CD4-positive, alpha-beta T cell treated with Interferon gamma for 1 hour (primary cell): ENCODE data around the gene RIMKLB.
A peak's percentile ranks its signal among the peaks of the same experiment; 100 is the strongest.

Experiments used
- DNase-seq: peaks from one replicate; pipeline ENCODE4 v3.0.0-alpha.2; 2020

Gene RIMKLB, protein sequence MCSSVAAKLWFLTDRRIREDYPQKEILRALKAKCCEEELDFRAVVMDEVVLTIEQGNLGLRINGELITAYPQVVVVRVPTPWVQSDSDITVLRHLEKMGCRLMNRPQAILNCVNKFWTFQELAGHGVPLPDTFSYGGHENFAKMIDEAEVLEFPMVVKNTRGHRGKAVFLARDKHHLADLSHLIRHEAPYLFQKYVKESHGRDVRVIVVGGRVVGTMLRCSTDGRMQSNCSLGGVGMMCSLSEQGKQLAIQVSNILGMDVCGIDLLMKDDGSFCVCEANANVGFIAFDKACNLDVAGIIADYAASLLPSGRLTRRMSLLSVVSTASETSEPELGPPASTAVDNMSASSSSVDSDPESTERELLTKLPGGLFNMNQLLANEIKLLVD

DNA sequence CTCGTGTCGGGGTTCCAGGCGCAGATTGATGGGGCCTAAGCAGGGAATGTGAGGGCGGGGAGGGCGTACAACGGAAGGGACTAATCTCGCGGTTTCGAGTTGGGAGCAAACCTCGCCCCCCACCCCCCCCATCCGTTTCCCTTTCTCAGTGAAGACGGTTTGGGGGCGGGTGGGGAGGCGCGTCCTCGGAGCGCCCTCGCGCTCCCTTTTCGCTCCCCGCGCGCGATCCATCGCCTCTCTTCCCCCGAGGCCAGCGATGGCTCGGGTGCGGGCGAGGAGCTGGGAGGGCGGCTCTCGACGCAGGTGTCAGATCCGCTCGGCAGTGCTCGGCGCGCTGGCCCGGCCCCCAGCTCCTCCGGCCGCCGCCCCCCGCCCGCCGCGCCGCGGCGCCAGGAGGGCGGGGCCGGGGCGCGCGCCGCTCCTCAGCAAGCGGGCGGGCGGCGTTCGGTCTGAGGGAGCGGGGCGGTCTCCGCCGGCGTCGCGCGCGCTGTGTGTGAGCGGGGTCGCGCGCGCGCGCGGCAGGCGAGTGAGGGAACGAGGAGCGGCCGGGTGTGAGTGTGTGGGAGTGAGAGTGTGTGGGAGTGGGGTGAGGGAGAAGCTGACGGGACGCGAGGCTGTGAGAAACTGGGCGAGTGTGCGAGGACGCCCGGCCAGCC, at the start of gene RIMKLB:
TSS of gene RIMKLB (plus strand) at position 516 of the 656 bp plus-strand sequence. CDS start 15,876 bp downstream, outside the sequence.
- DNase-seq, result peak; percentile 79

DNA sequence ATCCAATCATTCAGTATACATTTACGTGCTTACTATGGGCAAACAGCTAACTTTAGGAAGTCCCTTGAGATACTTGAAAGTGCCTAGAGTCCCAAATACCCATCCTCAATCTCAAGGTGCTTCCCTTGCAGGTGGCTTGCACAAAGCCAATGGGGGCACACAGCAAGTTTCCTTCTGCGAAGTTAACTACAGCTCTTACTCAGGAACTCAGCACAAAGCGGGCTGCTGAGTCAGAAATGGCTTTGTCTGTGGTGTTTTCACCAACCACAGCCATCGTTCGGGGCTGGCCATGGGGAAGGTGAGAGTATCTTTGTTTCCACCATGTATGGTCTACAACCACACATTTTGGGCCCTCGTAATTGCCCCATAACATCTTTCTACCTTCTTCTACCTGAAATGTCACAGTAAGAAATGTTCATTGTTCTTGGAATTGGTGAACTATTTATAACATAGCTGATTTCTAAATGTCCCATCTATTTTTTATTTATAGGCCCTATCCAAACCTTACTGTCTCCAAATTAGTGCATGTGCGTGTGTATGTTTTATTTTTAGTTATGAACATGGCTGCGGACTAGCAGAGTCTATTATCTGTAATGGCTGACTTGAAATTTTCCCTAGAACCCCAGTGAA, 49.1 kb upstream of the RIMKLB start:
- no peak for DNase-seq

GRCh38 chr12:8655421-8655820, 42.4 kb upstream of the RIMKLB start:
- no peak for DNase-seq

DNA sequence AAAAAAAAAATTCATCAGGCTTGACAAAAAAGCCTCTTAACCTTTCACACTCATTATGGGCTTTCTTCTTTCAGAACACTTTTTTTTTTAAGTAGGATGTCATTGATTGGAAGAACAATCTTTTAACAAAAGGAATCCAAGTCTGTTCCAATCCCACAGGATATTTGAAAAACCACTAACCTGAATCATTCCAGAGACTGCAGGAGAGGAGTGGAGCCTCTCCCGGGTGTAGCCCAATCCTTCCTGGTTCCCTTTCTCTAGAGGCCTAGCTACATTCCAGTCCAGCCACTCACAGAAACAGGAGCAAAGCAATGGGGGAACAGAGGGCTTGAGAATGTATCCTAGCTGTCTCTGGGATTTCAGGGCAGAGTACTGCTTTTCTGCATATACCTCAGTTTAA, 39.4 kb upstream of the RIMKLB start:
- DNase-seq, result no peak

- DNase-seq, result no peak
These were observed 36.8 kb upstream of the RIMKLB start for GRCh38 chr12:8661016-8661415.

DNA sequence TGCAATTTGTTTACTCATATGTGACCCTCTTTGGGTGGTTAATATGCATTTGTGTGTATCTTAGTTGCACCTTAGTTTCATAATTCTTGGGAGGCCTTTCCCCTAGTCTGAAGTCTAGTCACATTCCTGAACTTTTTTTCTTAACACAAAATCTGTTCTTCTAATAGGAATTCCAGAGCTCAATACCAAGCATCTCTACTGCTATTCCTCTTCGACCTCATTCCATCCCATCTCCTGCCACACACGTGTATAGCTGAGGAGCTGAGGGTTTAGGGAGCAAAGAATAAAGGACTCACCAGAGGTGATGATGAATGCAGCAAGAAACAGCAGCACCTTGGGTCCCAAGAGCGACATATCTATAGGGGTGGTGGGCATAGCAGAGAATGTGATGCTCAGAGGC, 36.0 kb upstream of the RIMKLB start:
- DNase-seq, result no peak

- no peak for DNase-seq
These were observed 35.2 kb upstream of the RIMKLB start, which contains the start of gene MFAP5 for GRCh38 chr12:8662593-8662992. MFAP5 (minus strand) TSS chr12:8662826; CDS start chr12:8662104, 722 bp downstream.

DNA sequence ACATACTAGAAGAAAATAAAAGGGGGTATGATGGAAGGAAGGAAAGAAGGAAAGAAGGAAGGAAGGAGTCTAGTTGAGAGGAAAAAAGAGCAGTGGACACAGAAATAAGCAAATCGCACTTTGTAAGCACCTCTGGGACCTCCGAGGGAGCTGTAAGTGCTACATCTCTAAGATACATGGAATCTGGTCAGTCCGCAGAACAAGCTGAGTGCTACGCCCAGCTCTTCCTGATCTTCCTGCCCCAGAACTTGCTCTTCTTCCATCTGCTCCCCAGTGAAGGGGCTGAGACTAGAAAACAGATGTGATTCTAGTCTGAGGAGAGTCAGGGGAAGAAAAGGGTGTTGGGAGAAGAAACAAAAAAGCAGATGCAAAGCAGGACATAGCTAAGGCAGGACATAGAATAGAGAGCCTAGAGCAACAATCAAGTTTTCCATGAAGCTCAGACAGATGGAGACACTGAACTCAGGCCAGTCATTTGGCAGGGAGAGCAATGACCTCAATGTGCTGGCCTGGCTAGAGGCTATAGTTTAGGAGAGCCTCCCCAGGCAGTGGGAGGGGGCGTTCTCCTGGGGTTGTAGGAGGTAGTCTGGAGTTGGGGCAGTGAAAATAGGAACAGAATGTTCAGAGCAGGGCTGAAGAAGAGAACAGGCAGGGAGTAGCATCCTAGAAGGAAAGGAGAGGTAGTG, 33.4 kb upstream of the RIMKLB start:
- DNase-seq, result no peak

GRCh38 chr12:8665759-8666158, 32.0 kb upstream of the RIMKLB start:
- DNase-seq, result no peak

DNA sequence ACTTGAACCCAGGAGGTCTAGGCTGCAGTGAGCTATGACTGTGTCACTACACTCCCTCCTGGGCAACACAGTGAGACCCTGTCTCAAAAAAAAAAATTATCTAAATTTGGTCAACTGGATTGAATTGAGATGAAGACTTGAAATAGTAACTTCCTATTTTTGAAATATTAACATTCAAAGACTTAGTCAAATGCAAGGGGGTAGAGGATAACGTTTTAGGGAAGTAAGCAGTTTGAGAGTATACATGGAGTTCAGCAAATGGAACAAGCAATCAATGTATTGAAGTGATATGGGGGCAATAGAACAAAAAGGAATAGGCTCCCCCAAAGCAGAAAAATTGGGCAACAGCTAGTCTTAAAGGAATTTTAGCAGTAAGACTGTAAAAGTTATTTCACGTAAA, 30.5 kb upstream of the RIMKLB start:
- DNase-seq, result no peak

DNA sequence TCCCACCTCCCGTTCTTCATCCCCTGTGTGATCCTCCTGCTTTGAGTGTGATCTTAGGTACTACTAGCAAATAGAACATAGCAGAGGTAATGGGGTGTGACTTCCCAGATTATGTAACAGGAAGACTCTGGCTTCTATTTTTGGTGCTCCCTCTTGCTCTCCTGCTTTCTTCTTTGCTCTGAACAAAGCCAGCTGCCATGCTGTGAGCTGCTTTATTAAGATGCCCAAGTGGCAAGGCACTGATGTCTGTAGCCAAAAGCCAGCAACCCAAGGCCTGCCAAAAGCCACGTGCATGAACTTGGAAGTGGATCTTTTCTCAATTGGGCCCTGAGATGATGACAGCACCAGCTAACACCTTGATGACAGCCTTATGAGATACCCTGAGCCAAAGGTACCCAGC, 29.4 kb upstream of the RIMKLB start:
- DNase-seq, result no peak

GRCh38 chr12:8672381-8672780, 25.4 kb upstream of the RIMKLB start:
- no peak for DNase-seq

DNA sequence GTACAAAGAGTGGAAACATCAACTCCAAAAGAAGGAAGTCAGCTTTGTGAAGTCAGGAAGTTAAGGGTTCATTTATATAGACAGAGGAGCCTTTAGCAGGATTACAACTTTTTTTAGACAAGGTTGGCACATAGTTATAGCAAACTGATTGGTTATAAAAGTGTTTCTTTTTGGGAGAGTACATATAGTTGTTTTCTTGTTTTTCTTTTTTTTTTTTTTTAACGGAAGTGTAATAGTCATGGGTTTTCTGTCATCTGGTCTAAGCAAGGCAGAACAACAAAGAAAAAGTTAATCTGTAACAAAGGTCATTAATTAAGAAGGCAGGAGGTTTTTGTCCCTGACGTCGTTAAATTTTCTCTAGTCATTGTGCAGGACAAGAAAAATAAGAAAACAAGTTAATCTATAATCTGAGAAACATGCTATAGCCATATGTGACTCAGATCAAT, 22.2 kb upstream of the RIMKLB start:
- DNase-seq, result no peak

DNA sequence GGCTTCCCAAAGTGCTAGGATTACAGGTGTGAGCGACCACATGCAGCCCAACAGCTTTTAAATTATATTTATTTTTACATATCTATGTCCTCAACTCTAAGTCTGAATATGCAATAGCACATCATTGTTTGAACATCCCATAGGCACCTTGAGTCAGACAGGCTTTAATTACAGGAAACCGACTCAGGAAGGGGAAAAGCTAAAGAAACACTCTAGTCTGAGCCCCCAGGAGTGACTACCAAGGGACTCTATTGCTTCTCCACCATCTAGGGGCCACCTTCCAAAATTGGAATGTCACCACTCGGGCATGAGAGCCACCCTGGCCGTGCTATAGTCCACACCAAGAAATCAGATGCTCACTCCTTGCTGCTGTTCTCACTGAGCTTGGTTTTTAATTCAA, 21.1 kb upstream of the RIMKLB start:
- no peak for DNase-seq

DNA sequence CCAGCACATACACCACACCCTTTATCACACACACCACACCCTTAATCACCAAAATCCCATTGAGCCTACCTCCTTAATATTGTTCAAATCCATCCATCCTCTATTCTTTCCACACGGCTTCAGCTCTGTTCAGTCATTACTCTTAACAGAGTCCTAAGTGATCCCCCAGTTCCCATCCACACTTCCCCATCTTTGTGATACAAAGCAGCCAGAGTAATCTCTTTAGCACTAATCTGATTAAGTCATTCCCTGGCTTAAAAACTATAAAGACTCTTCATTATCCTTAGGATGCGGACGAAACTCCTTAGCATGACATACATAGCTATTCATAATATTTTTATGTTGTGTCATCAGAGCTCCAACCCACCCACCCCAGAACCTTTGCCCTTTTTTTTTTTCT, 20.4 kb upstream of the RIMKLB start:
- no peak for DNase-seq

GRCh38 chr12:8678661-8679111, 19.1 kb upstream of the RIMKLB start:
- no peak for DNase-seq

- DNase-seq, result no peak
These were observed 17.3 kb upstream of the RIMKLB start for GRCh38 chr12:8680533-8680932.

GRCh38 chr12:8681129-8681884, 16.5 kb upstream of the RIMKLB start:
- no peak for DNase-seq

DNA sequence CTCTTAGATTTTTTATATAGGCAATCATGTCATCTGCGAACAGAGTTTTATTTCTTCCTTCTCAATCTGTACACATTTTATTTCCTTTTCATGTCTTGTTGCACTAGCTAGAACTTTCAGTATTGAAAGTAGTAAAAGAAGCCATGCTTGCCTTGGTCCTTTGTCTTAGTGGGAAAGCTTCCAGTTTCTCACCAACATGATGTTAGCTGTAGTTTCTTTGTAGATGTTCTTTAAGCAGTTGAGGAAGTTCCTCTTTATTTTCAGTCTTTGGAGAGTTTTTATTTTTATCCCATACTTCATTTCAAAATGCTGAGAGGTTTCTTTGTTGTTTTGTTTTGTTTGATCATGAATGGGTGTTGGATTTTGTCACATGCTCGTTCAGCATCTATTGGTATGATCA, 12.7 kb upstream of the RIMKLB start:
- no peak for DNase-seq

- no peak for DNase-seq
These were observed 9.8 kb upstream of the RIMKLB start for GRCh38 chr12:8687846-8688601.

- DNase-seq, result no peak
These were observed 8.1 kb upstream of the RIMKLB start for GRCh38 chr12:8689681-8690080.

DNA sequence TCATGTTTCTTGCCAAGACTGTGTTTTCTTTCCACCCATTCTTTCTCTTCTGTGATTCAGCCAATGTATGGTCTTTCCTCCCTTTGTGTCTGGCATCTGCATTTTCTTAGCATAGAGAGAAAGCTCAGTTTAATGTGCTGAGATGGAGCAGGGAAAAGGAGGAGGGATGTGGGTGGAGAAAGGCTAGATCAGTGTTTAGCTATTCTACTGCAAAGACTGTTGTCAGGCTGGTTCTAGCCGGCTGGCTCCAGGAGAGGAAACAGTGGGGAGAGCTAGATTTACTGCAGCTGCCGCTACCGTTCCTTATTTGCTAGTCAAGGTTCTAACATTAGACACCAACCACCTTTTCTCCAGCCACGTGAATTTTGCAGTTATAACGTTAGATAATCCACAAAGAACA, 5.2 kb upstream of the RIMKLB start:
- DNase-seq, result no peak
